GM18511 (cell line): Measurements from ENCODE around the gene KCNN4.
"Not testable (repeated sequence)": the region's sequence is repeated elsewhere in the genome, so short reads cannot be mapped to it uniquely, and the experiment has no call there.

Experiments used
- ATAC-seq: cut with Tn5 transposase; IDR thresholded peaks from one replicate; pipeline ENCODE4 v1.9.1; 2021; ENCODE audit warnings: mild to moderate bottlenecking, moderate library complexity; ENCODE audit not compliant: unreplicated experiment

KCNN4 gene

GRCh38 chr19:43780706-43781525, at the start of gene KCNN4:
Gene KCNN4, minus strand, starts transcription at chr19:43780973. Its CDS starts 112 bp downstream, at chr19:43780861.
- ATAC-seq, result peak; percentile 51

- peak; percentile 94 for ATAC-seq
Measured at GRCh38 chr19:43826787-43827754, 46.3 kb upstream of the KCNN4 start, which contains the start of gene ZNF283. Gene ZNF283, plus strand, starts transcription at chr19:43827321. Its CDS starts 6,184 bp downstream, at chr19:43833505.

- ATAC-seq, result not testable (repeated sequence)
Measured at GRCh38 chr19:43824572-43824971, 43.8 kb upstream of the KCNN4 start.

GRCh38 chr19:43823856-43824255, 43.1 kb upstream of the KCNN4 start:
- not testable (repeated sequence) for ATAC-seq

GRCh38 chr19:43820884-43821215, 40.1 kb upstream of the KCNN4 start:
- ATAC-seq, result no peak

GRCh38 chr19:43820098-43820883, 39.5 kb upstream of the KCNN4 start:
- no peak for ATAC-seq

- ATAC-seq, result no peak
Measured at GRCh38 chr19:43818500-43818899, 37.7 kb upstream of the KCNN4 start.

GRCh38 chr19:43817454-43817853, 36.7 kb upstream of the KCNN4 start:
- ATAC-seq, result not testable (repeated sequence)

GRCh38 chr19:43814663-43815352, 34.0 kb upstream of the KCNN4 start:
- ATAC-seq, result no peak

GRCh38 chr19:43812688-43813087, 31.9 kb upstream of the KCNN4 start:
- no peak for ATAC-seq

- ATAC-seq, result no peak
Measured at GRCh38 chr19:43812259-43812658, 31.5 kb upstream of the KCNN4 start.

- no peak for ATAC-seq
Measured at GRCh38 chr19:43811837-43812236, 31.1 kb upstream of the KCNN4 start.

- ATAC-seq, result no peak
Measured at GRCh38 chr19:43809762-43810696, 29.3 kb upstream of the KCNN4 start.

- no peak for ATAC-seq
Measured at GRCh38 chr19:43807651-43808050, 26.9 kb upstream of the KCNN4 start.

- ATAC-seq, result no peak
Measured at GRCh38 chr19:43806848-43807247, 26.1 kb upstream of the KCNN4 start.

- not testable (repeated sequence) for ATAC-seq
Measured at GRCh38 chr19:43806401-43806800, 25.6 kb upstream of the KCNN4 start.

- no peak for ATAC-seq
Measured at GRCh38 chr19:43804432-43804831, 23.7 kb upstream of the KCNN4 start.

- no peak for ATAC-seq
Measured at GRCh38 chr19:43802216-43802951, 21.6 kb upstream of the KCNN4 start, which contains the start of gene LYPD5. Gene LYPD5, minus strand, starts transcription at chr19:43802447. Its CDS starts 67 bp downstream, at chr19:43802380.
